Keratinocyte (primary cell): Measurements from ENCODE around the gene PTBP3. TPM values are rescaled to one million over a fixed set of nuclear protein-coding genes. Genes with fewer than 3 reads are reported as not detected.

Source experiments
- DNase-seq: peaks from one replicate; pipeline ENCODE4 v3.0.0-alpha.2; 2011; ENCODE audit warnings: low read depth, missing footprints, low spot score
- FAIRE-seq: peaks from 2 replicates; lab custom pipeline; 2011; peaks lifted over from hg19 to GRCh38; lab: Jason Lieb, UNC
- H2AFZ ChIP-seq: 2 replicates; pipeline ENCODE4 v1.6.0; 2012; ENCODE audit warnings: low read length, control low read depth, inconsistent platforms; ENCODE audit not compliant: control insufficient read depth
- H3K27ac ChIP-seq: 2 replicates; pipeline ENCODE4 v1.5.1; 2011; ENCODE audit warnings: low read length; ENCODE audit not compliant: control insufficient read depth, insufficient read depth
- H3K27me3 ChIP-seq: 3 replicates; pipeline ENCODE4 v1.6.0; 2011; ENCODE audit warnings: low read length; ENCODE audit not compliant: control insufficient read depth, insufficient read depth; ENCODE audit errors: extremely low read depth
- H3K36me3 ChIP-seq, 2 experiments: 2 replicates in 1 of 2; 3 replicates in 1 of 2; pipeline ENCODE4 v1.5.1; 2011; ENCODE audit warnings: low read length in 2 of 2, mild to moderate bottlenecking in 1 of 2; ENCODE audit not compliant: control insufficient read depth in 2 of 2, insufficient read depth in 2 of 2; ENCODE audit errors: extremely low read depth in 1 of 2
- H3K4me1 ChIP-seq: 3 replicates; pipeline ENCODE4 v1.5.1; 2011; ENCODE audit warnings: low read length; ENCODE audit not compliant: control insufficient read depth, insufficient read depth; ENCODE audit errors: extremely low read depth
- H3K4me2 ChIP-seq: 3 replicates; pipeline ENCODE4 v1.6.0; 2011; ENCODE audit warnings: low read depth, low read length; ENCODE audit not compliant: control insufficient read depth, insufficient read depth; ENCODE audit errors: extremely low read depth
- H3K4me3 ChIP-seq, 3 experiments: fragments of 200-600 bp in 1 of 3; sonication (generic) in 1 of 3; 2 replicates in 2 of 3; 3 replicates in 1 of 3; pipeline ENCODE4 v1.5.1; 2011 to 2016; ENCODE audit warnings: low read length in 3 of 3, mild to moderate bottlenecking in 3 of 3, control low read depth in 2 of 3, inconsistent platforms in 1 of 3, low read depth in 1 of 3, mixed read lengths in 1 of 3, mixed run types in 1 of 3, moderate library complexity in 1 of 3; ENCODE audit not compliant: control insufficient read depth in 2 of 3, insufficient read depth in 2 of 3; ENCODE audit errors: extremely low read depth in 1 of 3
- H3K79me2 ChIP-seq: 2 replicates; pipeline ENCODE4 v1.6.0; 2012; ENCODE audit warnings: low read length; ENCODE audit not compliant: control insufficient read depth, insufficient read depth
- H3K9ac ChIP-seq: 3 replicates; pipeline ENCODE4 v1.6.0; 2011; ENCODE audit warnings: low read length; ENCODE audit not compliant: control insufficient read depth, insufficient read depth; ENCODE audit errors: extremely low read depth
- H3K9me1 ChIP-seq: 3 replicates; pipeline ENCODE4 v1.6.0; 2011; ENCODE audit warnings: low read length; ENCODE audit not compliant: control insufficient read depth, insufficient read depth; ENCODE audit errors: extremely low read depth
- H3K9me3 ChIP-seq: 2 replicates; pipeline ENCODE4 v1.5.1; 2012; ENCODE audit warnings: low read depth, low read length; ENCODE audit not compliant: control insufficient read depth
- H4K20me1 ChIP-seq: 3 replicates; pipeline ENCODE4 v1.6.0; 2011; ENCODE audit warnings: low read length; ENCODE audit not compliant: control insufficient read depth, insufficient read depth; ENCODE audit errors: extremely low read depth
- CTCF ChIP-seq, 3 experiments: IDR thresholded peaks in 1 of 3; conservative IDR thresholded peaks in 1 of 3; optimal IDR thresholded peaks in 1 of 3; 2 replicates in 2 of 3; 3 replicates in 1 of 3; pipeline versions ENCODE3 to v1.5.1; 2011; ENCODE audit warnings: low read length in 3 of 3, mild to moderate bottlenecking in 3 of 3, moderate library complexity in 2 of 3, control low read depth in 1 of 3, inconsistent platforms in 1 of 3; ENCODE audit not compliant: insufficient read depth in 2 of 3; ENCODE audit errors: extremely low read depth in 1 of 3
- EZH2 ChIP-seq: IDR thresholded peaks from one replicate; pipeline ENCODE4 v1.6.1; 2012; ENCODE audit warnings: inconsistent platforms, mild to moderate bottlenecking, low read length, moderate library complexity
- dilution Hi-C: fragments of 300-500 bp; cut with MboI; formaldehyde crosslinking; loops from one replicate; pipeline ENCODE4 v1.7.0; 2020; ENCODE audit warnings: low sequenced_read_pairs; ENCODE audit not compliant: extremely low pct_ligation_motif_present
- polyA plus RNA-seq, 5 experiments: library from polyadenylated mRNA; depleted of rRNA in 3 of 5; stranded (reverse) in 3 of 5; stranded (forward) in 1 of 5; unstranded in 1 of 5; fragments of >200 nt; gene quantifications; 1 replicate in 1 of 5; 2 replicates in 3 of 5; 3 replicates in 1 of 5; pipeline versions ENCODE4 v1.2.1 to v1.2.3, GENCODE V29; 2011 to 2012; ENCODE audit warnings: missing spikeins in 2 of 5, low read depth in 1 of 5, low replicate concordance in 1 of 5

The PTBP3 gene
- polyA plus RNA-seq, 1 donor (not counting 4 experiments of a cell fraction or from before 2014, with no cell fraction given), result 51.0 TPM

- TF ChIP-seq EZH2 (no peak), CTCF (optimal IDR thresholded peaks at IDR 0.05 in 1 of 3, IDR thresholded peaks at IDR 0.05 in 1 of 3, conservative IDR thresholded peaks at IDR 0.05 in 1 of 3; ENCODE audit: extremely low read depth in 1 of 3, insufficient read depth in 2 of 3, low read length in 3 of 3) (no peak)
- Histone ChIP-seq H3K4me3 (no peak overlapping the region), H3K79me2 (peaks cover 97% of the 10 kb centered on the region), H3K9me1 (no peaks in the 10 kb centered on the region), H2AFZ (no peak overlapping the region), H3K27ac (no peak overlapping the region), H3K4me1 (peaks cover 3% of the 10 kb centered on the region), H3K4me2 (no peak overlapping the region), H3K27me3 (no peaks in the 10 kb centered on the region), H4K20me1 (peaks cover 12% of the 10 kb centered on the region), H3K9me3 (no peaks in the 10 kb centered on the region), H3K9ac (no peak overlapping the region), H3K36me3 (no peaks in the 10 kb centered on the region)
- DNase-seq, result no peak
- no peak for FAIRE-seq
- dilution Hi-C loops, result no loop called here
These were observed 24.8 kb downstream of the PTBP3 start for GRCh38 chr9:112308588-112308987.

GRCh38 chr9:112301420-112301819 lies 32.0 kb downstream of the PTBP3 start:
- Histone ChIP-seq H3K27ac (no peak overlapping the region), H3K9me1 (no peaks in the 10 kb centered on the region), H3K4me1 (peaks cover 19% of the 10 kb centered on the region), H3K79me2 (peaks cover 96% of the 10 kb centered on the region), H3K36me3 (no peaks in the 10 kb centered on the region), H3K27me3 (no peaks in the 10 kb centered on the region), H3K4me3 (no peak overlapping the region), H2AFZ (no peak overlapping the region), H4K20me1 (no peaks in the 10 kb centered on the region), H3K9ac (no peak overlapping the region), H3K4me2 (no peak overlapping the region), H3K9me3 (no peaks in the 10 kb centered on the region)
- TF ChIP-seq EZH2 (no peak), CTCF (optimal IDR thresholded peaks at IDR 0.05 in 1 of 3, IDR thresholded peaks at IDR 0.05 in 1 of 3, conservative IDR thresholded peaks at IDR 0.05 in 1 of 3; ENCODE audit: extremely low read depth in 1 of 3, insufficient read depth in 2 of 3, low read length in 3 of 3) (no peak)
- no peak for DNase-seq
- dilution Hi-C loops, result no loop called here
- FAIRE-seq, result no peak
